Fibroblast of the conjunctiva (primary cell): ENCODE data around the gene FHOD3.
A peak's percentile ranks its signal among the peaks of the same experiment; 100 is the strongest.

ENCODE experiments used
- DNase-seq: peaks from one replicate; pipeline ENCODE4 v3.0.0-alpha.2; 2010; ENCODE audit warnings: low read depth

The FHOD3 gene

GRCh38 chr18:36297417-36298125 is at the start of gene FHOD3:
TSS of gene FHOD3 (plus strand) at chr18:36297713. CDS start at chr18:36297836, 123 bp downstream.
- no peak for DNase-seq

GRCh38 chr18:36249392-36249791 is 48.1 kb upstream of the FHOD3 start:
- no peak for DNase-seq

- no peak for DNase-seq
Observed at GRCh38 chr18:36250827-36251226, 46.7 kb upstream of the FHOD3 start.

- no peak for DNase-seq
Observed at GRCh38 chr18:36255072-36255698, 42.3 kb upstream of the FHOD3 start.

GRCh38 chr18:36256094-36256493 is 41.4 kb upstream of the FHOD3 start:
- DNase-seq: no peak

GRCh38 chr18:36262971-36263370 is 34.5 kb upstream of the FHOD3 start:
- no peak for DNase-seq

GRCh38 chr18:36264283-36264682 is 33.2 kb upstream of the FHOD3 start:
- DNase-seq: no peak

GRCh38 chr18:36265015-36265414 is 32.5 kb upstream of the FHOD3 start:
- no peak for DNase-seq

- no peak for DNase-seq
Observed at GRCh38 chr18:36269157-36269556, 28.4 kb upstream of the FHOD3 start.

GRCh38 chr18:36271153-36271552 is 26.4 kb upstream of the FHOD3 start:
- DNase-seq: no peak

GRCh38 chr18:36273347-36273746 is 24.2 kb upstream of the FHOD3 start:
- DNase-seq: no peak

GRCh38 chr18:36274083-36274715 is 23.3 kb upstream of the FHOD3 start:
- DNase-seq: no peak

GRCh38 chr18:36275561-36275960 is 22.0 kb upstream of the FHOD3 start:
- DNase-seq: no peak

GRCh38 chr18:36279001-36279400 is 18.5 kb upstream of the FHOD3 start:
- no peak for DNase-seq

GRCh38 chr18:36281936-36282335 is 15.6 kb upstream of the FHOD3 start:
- no peak for DNase-seq

GRCh38 chr18:36283448-36283847 is 14.1 kb upstream of the FHOD3 start:
- no peak for DNase-seq

- no peak for DNase-seq
Observed at GRCh38 chr18:36284268-36284667, 13.2 kb upstream of the FHOD3 start.

GRCh38 chr18:36284671-36285295 is 12.7 kb upstream of the FHOD3 start:
- peak; percentile 59 for DNase-seq

GRCh38 chr18:36287653-36288052 is 9.9 kb upstream of the FHOD3 start:
- DNase-seq: no peak

- DNase-seq: no peak
Observed at GRCh38 chr18:36288689-36289088, 8.8 kb upstream of the FHOD3 start.

- DNase-seq: no peak
Observed at GRCh38 chr18:36294031-36294430, 3.5 kb upstream of the FHOD3 start.

GRCh38 chr18:36295214-36295613 is 2.3 kb upstream of the FHOD3 start:
- no peak for DNase-seq

- DNase-seq: no peak
Observed at GRCh38 chr18:36295880-36296301, 1.6 kb upstream of the FHOD3 start.
